ELF-1 (cell line): ENCODE results near the gene ADAMTS15.

ENCODE experiments used
- DNase-seq: peaks from one replicate; pipeline ENCODE4 v3.0.0-alpha.2; 2016; ENCODE audit warnings: low read depth, low spot score

ADAMTS15 gene

GRCh38 chr11:130478881-130479280 lies 30.4 kb downstream of the ADAMTS15 start:
- peak; percentile 42 for DNase-seq

DNA sequence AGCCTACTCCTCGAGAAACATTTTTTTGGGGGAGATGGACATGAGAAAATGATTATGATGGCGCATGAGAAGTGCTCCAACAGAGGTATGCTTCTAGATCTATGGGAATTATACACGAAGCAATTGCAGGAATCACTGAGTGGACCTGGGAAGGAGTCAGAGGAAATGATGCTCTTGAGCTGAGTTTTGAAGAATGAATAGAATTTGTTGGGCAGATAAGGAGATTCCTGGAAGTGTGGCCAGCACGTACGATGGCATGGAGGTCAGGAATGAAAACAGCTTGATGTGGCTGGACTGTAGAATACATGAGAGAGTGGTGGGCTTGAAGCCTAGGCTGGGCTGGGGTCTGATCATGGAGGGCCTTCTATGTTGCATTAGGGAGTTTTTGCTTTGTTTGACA lies 31.7 kb downstream of the ADAMTS15 start:
- peak; percentile 23 for DNase-seq

- no peak for DNase-seq
Measured at GRCh38 chr11:130480711-130481140, 32.3 kb downstream of the ADAMTS15 start.

DNA sequence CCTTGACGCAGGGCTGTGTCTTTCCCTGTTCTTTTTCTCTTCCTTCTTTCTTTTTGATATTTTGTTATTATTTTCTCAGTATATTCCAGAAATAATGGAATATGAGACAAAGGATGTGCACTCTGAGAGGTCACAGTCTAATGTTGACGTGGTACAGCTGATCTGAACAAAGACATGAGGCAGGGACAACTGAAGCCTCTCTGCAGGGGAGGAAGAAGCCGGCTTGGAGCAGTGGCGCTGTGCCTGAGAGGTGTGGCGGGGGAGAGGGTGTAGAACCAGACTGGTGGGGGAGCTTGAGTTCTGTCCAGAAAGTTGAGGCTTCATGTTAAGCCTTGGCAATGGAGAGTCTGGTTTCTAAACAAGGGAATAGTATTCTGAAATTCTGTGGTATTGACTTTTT lies 34.7 kb downstream of the ADAMTS15 start:
- DNase-seq: no peak

- DNase-seq: no peak
Measured at GRCh38 chr11:130485983-130486382, 37.5 kb downstream of the ADAMTS15 start.

GRCh38 chr11:130486391-130486836 lies 38.0 kb downstream of the ADAMTS15 start:
- DNase-seq: no peak

- DNase-seq: peak; percentile 12
Measured at GRCh38 chr11:130486987-130487923, 38.8 kb downstream of the ADAMTS15 start.

GRCh38 chr11:130487924-130488815 lies 39.7 kb downstream of the ADAMTS15 start:
- no peak for DNase-seq

DNA sequence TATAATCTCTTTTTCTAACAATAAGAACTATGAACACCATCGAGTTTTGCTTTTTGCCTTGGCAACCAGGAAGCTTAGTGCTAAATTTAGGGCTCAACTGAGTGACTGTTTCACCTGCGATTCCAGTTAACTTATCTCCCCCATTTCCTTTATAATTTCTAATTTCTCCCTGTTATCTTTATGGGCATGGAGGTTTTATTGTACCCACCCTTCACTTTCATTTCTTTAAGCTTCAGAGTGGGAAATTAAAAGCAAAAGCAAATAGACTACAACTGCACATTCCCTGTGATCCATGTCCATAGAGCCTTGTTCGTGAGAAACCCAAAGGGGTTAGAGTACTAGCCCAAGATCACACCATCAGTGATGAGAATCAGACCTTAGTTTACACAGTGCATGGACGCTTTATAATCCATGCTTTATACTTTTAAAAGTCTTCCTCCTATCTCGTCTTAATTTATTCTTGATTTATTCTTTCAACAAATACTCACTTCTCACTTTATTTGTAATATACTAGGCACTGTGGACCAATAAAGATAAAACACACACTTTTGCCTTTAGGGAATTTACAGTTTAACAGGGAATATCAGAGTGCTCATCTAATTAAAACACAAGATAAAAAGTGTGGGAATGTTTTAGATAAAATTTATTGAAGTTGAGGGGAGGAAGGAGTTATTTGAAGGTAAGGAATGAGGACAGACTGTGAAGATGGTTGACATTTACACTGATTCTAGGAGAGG lies 40.6 kb downstream of the ADAMTS15 start:
- DNase-seq: no peak

GRCh38 chr11:130489716-130490115 lies 41.3 kb downstream of the ADAMTS15 start:
- no peak for DNase-seq

DNA sequence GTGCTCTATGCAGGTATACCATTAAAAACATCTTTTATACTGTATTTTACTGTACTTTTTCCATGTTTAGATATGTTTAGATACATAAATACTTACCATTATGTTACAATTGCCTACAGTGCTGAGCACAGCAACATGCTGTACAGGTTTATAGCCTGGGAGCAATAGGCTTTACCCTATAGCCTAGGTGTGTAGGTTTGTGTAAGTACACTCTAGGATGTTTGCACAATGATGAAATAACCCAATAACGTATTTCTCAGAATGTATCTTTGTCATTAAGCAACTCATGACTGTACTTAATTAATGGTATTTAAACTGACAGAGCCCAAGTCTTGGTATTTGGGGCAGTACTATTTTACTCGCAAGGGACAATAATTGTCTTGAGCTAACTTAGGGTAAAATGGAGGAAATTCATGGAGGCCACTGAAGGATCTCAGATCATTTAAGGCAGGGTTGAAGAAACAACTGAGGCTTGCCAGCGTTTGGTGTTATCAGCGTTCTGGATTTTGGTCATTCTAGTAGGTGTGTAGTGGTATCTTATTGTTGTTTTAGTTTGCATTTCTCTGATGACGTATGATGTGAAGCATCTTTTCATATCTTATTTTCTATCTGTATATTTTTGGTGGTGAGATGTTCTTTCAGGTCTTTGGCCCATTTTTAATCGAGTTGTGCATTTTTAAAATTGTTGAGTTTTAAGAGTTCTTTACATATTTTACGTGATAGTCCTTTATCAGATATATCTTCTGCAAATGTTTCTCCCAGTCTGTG lies 42.4 kb downstream of the ADAMTS15 start:
- DNase-seq: no peak

GRCh38 chr11:130498181-130498580 lies 49.7 kb downstream of the ADAMTS15 start:
- no peak for DNase-seq

DNA sequence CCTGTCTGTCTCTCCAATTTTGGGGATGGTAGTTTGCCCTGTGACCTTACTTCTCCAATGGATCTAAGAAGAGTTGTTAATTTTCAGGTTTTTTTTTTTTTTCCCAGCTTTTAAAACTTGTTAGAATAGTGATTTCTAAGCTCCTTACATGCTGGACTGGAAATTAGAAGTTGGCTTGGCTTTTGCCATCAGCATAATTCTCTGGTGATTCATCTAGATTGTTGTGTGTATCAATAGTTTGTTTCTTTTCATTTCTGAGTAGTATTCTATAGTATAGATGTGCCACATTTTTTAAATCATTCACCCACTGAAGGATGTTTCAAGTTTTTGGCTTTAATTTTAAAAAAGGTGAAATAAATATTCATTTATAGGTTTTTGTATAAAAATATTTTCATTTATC lies 51.4 kb downstream of the ADAMTS15 start:
- no peak for DNase-seq

GRCh38 chr11:130504317-130504716 lies 55.9 kb downstream of the ADAMTS15 start:
- no peak for DNase-seq

- DNase-seq: no peak
Measured at GRCh38 chr11:130508913-130509312, 60.5 kb downstream of the ADAMTS15 start.

GRCh38 chr11:130509942-130510341 lies 61.5 kb downstream of the ADAMTS15 start:
- DNase-seq: no peak

DNA sequence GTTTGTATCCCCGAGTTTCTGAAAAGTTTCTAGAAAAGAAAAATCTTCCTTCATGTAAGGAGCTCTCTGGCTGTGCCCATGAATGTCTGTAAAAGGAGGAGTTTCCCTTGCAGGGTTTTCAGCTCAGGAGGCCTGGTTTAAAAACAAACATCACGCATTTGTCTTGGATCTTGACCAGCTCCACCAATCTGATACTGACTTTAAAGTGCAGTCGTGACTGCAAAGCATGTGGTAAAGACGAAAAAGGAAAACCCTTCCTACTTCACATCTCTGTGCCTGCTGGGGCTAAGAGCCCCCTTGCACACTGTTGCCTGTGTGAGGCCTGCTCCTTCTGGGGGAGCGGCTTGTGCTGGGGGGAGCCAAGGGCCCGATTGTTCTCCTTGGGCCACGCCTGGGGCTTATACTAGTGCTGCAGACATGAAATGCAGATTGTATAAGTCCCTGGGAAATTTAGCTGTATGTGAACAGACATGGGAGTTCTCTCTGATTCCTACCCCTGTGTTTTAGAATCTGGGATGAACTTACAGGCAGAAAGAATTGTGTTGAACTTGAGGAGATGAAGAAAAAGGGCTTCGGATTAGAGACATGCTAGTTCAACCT lies 62.1 kb downstream of the ADAMTS15 start:
- no peak for DNase-seq

DNA sequence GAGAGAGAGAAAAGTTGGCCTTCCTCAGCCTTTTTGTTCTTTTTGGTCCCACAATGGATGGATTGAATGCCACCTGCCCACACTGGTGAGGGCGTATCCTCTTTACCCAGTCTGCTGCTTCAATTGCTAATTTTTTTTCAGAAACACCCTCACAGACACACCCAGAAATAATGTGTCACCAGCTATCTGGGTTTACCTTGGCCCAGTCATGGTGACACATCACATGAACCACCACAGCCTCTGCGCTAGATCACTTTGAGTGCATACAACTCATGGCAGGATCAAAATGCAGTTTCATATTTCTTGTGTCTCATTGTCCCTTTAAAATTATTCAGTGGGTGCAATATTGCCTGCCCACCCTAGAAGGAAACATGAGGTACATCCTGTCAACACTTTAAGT lies 63.3 kb downstream of the ADAMTS15 start:
- no peak for DNase-seq

DNA sequence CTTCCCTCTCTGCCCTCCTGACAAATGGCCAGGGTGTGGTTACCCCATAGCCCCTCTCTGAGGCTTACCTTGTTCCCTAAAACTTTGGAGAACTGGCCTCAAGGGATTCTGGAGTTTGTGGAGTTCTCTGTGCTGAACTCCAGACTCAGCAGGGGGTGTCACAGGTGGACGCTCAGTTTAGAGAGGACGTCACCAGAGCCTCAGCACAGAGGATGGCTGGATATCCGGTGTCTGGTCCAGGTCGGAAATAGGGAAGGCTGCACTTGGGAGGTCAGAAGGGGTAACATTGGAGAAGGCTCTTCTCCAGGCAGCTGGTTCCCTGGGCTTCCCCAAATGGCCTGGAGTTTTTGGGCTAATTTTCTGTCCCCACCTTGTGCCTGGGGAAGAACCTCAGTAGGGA lies 64.2 kb downstream of the ADAMTS15 start:
- no peak for DNase-seq

DNA sequence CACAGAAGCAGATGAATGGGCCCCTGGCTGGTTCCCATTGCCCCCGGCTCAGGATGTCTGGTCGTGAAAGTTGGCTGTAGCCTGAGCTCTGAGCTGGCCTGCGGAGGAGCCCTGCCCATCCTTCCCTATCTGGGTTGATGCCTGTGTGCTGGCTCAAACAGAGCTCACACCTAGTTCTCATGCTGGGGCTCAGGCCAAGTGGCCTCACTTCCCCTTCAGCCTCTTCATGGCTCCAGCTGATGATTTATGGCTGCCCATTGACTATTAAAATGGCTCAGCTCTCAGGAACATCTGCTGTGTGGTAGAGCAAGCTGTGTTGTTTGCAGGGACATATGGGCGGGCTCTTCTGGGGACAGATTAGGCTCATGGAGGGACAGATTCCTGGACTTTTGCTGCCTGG lies 64.7 kb downstream of the ADAMTS15 start:
- DNase-seq: no peak
